Endothelial cell of umbilical vein (primary cell): Measurements from ENCODE around the gene DNAI7. TPM values are rescaled to one million over a fixed set of nuclear protein-coding genes. Genes with fewer than 3 reads are reported as not detected.

ENCODE experiments used
- BruUV-seq: library from RNA; stranded (reverse); fragments of 400-500 nt; replicated peaks from 2 replicates; lab custom pipeline; 2021; lab: Mats Ljungman, UMichigan
- CTCF ChIA-PET: fragments of 300-600, 350-600 bp; sonication (Branson Sonifier 250); formaldehyde crosslinking; loops from one replicate; lab custom pipeline; 2021; ENCODE audit warnings: antibody characterized with exemption, inconsistent platforms; lab: Charles Lee
- POLR2A ChIA-PET: fragments of 300-600, 350-600 bp; sonication (Branson Sonifier 250); formaldehyde crosslinking; loops from one replicate; lab custom pipeline; 2021; ENCODE audit warnings: antibody characterized with exemption, inconsistent platforms; lab: Charles Lee
- DNase-seq: peaks from one replicate; pipeline ENCODE4 v3.0.0-alpha.2; 2011; ENCODE audit warnings: low read depth, low spot score
- FAIRE-seq: peaks from 2 replicates; lab custom pipeline; 2011; peaks lifted over from hg19 to GRCh38; lab: Jason Lieb, UNC
- H2AFZ ChIP-seq: 2 replicates; pipeline ENCODE4 v1.6.0; 2012; ENCODE audit warnings: low read depth, low read length, control low read depth, inconsistent platforms
- H3K27ac ChIP-seq: 2 replicates; pipeline ENCODE4 v1.5.1; 2011; ENCODE audit warnings: low read depth, mild to moderate bottlenecking, control low read depth, low read length, moderate library complexity; ENCODE audit not compliant: insufficient read depth
- H3K27me3 ChIP-seq, 2 experiments: 2 replicates each; pipeline versions ENCODE4 v1.6.0 to v1.6.1; 2011; ENCODE audit warnings: low read length in 2 of 2, mixed read lengths in 1 of 2; ENCODE audit not compliant: control insufficient read depth in 2 of 2, insufficient read depth in 2 of 2
- H3K36me3 ChIP-seq, 2 experiments: 2 replicates in 1 of 2; 3 replicates in 1 of 2; pipeline ENCODE4 v1.5.1; 2011; ENCODE audit warnings: low read length in 2 of 2, mild to moderate bottlenecking in 1 of 2, moderate library complexity in 1 of 2; ENCODE audit not compliant: control insufficient read depth in 2 of 2, insufficient read depth in 2 of 2; ENCODE audit errors: extremely low read depth in 1 of 2
- H3K4me1 ChIP-seq: 3 replicates; pipeline ENCODE4 v1.5.1; 2011; ENCODE audit warnings: mild to moderate bottlenecking, low read length; ENCODE audit not compliant: control insufficient read depth, insufficient read depth; ENCODE audit errors: extremely low read depth
- H3K4me2 ChIP-seq: 2 replicates; pipeline ENCODE4 v1.6.1; 2011; ENCODE audit warnings: low read length, control low read depth, mixed read lengths; ENCODE audit not compliant: insufficient read depth
- H3K4me3 ChIP-seq, 3 experiments: fragments of 200-600 bp in 1 of 3; sonication (generic), shearing (Covaris generic) in 1 of 3; replicated peaks in 1 of 3; 2 replicates each; pipeline ENCODE4 v1.5.1; 2011 to 2016; ENCODE audit warnings: control low read depth in 3 of 3, low read length in 3 of 3, mild to moderate bottlenecking in 2 of 3, inconsistent platforms in 1 of 3, low read depth in 1 of 3, moderate library complexity in 1 of 3; ENCODE audit not compliant: insufficient read depth in 1 of 3
- H3K79me2 ChIP-seq: 2 replicates; pipeline ENCODE4 v1.6.0; 2012; ENCODE audit warnings: low read length, inconsistent platforms; ENCODE audit not compliant: control insufficient read depth, insufficient read depth
- H3K9ac ChIP-seq: replicated peaks from 2 replicates; pipeline ENCODE3; 2011; ENCODE audit warnings: low read length, control low read depth; ENCODE audit not compliant: insufficient read depth; ENCODE audit errors: extremely low read depth
- H3K9me1 ChIP-seq: replicated peaks from 3 replicates; pipeline ENCODE4 v1.6.0; 2011; ENCODE audit warnings: mild to moderate bottlenecking, low read length; ENCODE audit not compliant: control insufficient read depth, insufficient read depth; ENCODE audit errors: extremely low read depth
- H3K9me3 ChIP-seq: replicated peaks from 2 replicates; pipeline ENCODE4 v1.5.1; 2012; ENCODE audit warnings: low read length, inconsistent platforms; ENCODE audit not compliant: control insufficient read depth, insufficient read depth
- H4K20me1 ChIP-seq: replicated peaks from 2 replicates; pipeline ENCODE3; 2011; ENCODE audit warnings: mild to moderate bottlenecking, low read length; ENCODE audit not compliant: control insufficient read depth, insufficient read depth; ENCODE audit errors: extremely low read depth
- EZH2 ChIP-seq: IDR thresholded peaks from 2 replicates; pipeline ENCODE4 v1.6.1; 2012; ENCODE audit warnings: borderline replicate concordance, low read depth, mild to moderate bottlenecking, moderate library complexity, low read length, inconsistent platforms; ENCODE audit not compliant: severe bottlenecking
- FOS ChIP-seq: IDR thresholded peaks from 2 replicates; pipeline ENCODE4 v1.6.1; 2011; ENCODE audit warnings: mild to moderate bottlenecking, low read length, moderate library complexity, borderline replicate concordance; ENCODE audit not compliant: insufficient read depth
- GATA2 ChIP-seq: IDR thresholded peaks from 2 replicates; pipeline ENCODE4 v1.7.0; 2011; ENCODE audit warnings: low read depth, mild to moderate bottlenecking, moderate library complexity, mixed read lengths, low read length; ENCODE audit not compliant: insufficient read length, insufficient read depth
- JUN ChIP-seq: IDR thresholded peaks from 2 replicates; pipeline ENCODE4 v1.6.1; 2011; ENCODE audit warnings: borderline replicate concordance, low read depth; ENCODE audit not compliant: insufficient read length, insufficient read depth
- MYC ChIP-seq: IDR thresholded peaks from one replicate; pipeline ENCODE4 v1.6.1; 2011; ENCODE audit warnings: mild to moderate bottlenecking, low read depth, low read length
- POLR2A ChIP-seq: IDR thresholded peaks from 2 replicates; pipeline ENCODE4 v1.6.1; 2012; ENCODE audit warnings: low read depth, mild to moderate bottlenecking, control low read depth, low read length
- POLR2AphosphoS5 ChIP-seq: IDR thresholded peaks from 2 replicates; pipeline ENCODE4 v1.6.1; 2012; ENCODE audit warnings: low read depth, mild to moderate bottlenecking, control low read depth, low read length, moderate library complexity; ENCODE audit not compliant: insufficient read depth
- dilution Hi-C: fragments of 300-500 bp; cut with MboI; formaldehyde crosslinking; loops from one replicate; pipeline ENCODE4 v1.15.0; 2019; ENCODE audit warnings: low sequenced_read_pairs; ENCODE audit not compliant: extremely low pct_ligation_motif_present
- intact Hi-C: fragments of 100-400 bp; cut with micrococcal nuclease; formaldehyde crosslinking; loops from one replicate; pipeline ENCODE4 v1.10.0; 2022
- polyA plus RNA-seq, 4 experiments: library from polyadenylated mRNA; depleted of rRNA in 3 of 4; stranded (reverse) in 3 of 4; unstranded in 1 of 4; fragments of >200 nt; gene quantifications; 2 replicates each; pipeline versions ENCODE4 v1.2.1 to v1.2.3, GENCODE V29; 2011 to 2012; ENCODE audit warnings: missing spikeins in 1 of 4
- total RNA-seq: library from RNA; stranded (reverse); gene quantifications from 2 replicates; pipeline ENCODE4 v1.2.3, GENCODE V29; 2021
- TF ChIP-seq, protein P1 (sequence below), 2 donors: IDR thresholded peaks; 1 replicate in 1 of 2; 2 replicates in 1 of 2; pipeline ENCODE4 v1.5.1; 2011; ENCODE audit warnings: low read length in 2 of 2, mild to moderate bottlenecking in 2 of 2, moderate library complexity in 2 of 2, control low read depth in 1 of 2, inconsistent platforms in 1 of 2, low read depth in 1 of 2; ENCODE audit not compliant: insufficient read depth in 1 of 2; ENCODE audit errors: extremely low read depth in 1 of 2
- TF ChIP-seq, protein P2 (sequence below): IDR thresholded peaks from 2 replicates; pipeline ENCODE4 v1.6.1; 2011; ENCODE audit not compliant: insufficient read depth, insufficient read length

DNAI7 gene
- total and polyA plus RNA-seq, 2 donors (not counting 3 experiments of a cell fraction or from before 2014, with no cell fraction given): not detected

DNA sequence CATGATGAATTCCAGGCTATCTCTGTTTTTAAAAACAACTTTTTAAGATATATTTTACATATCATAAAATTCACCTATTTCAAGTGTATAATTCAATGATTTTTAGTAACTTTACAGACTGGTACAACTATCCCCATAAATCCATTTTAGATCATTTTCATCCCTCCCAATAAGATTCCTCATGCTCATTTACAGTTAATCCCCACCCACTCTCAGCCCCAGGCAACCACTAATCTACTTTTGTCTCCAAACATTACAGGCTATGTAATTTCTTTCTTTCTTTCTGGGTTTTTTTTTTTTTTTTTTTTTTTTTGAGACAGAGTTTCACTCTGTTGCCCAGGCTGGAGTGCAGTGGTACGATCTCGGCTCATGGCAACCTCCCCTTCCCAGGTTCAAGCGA lies 81.3 kb downstream of the DNAI7 start:
- Histone ChIP-seq H3K27ac (no peak overlapping the region), H3K9ac (no peak overlapping the region), H3K4me1 (no peaks in the 10 kb centered on the region), H3K4me3 (no peak overlapping the region), H3K27me3 (no peaks in the 10 kb centered on the region), H4K20me1 (no peaks in the 10 kb centered on the region), H3K9me3 (no peaks in the 10 kb centered on the region), H3K36me3 (no peaks in the 10 kb centered on the region), H3K4me2 (no peak overlapping the region), H3K79me2 (no peaks in the 10 kb centered on the region), H2AFZ (no peak overlapping the region), H3K9me1 (no peaks in the 10 kb centered on the region)
- POLR2A ChIA-PET: no interaction called here
- FAIRE-seq (no peak), DNase-seq (no peak)
- dilution Hi-C loops: no loop called here
- TF ChIP-seq FOS: no peak
- TF ChIP-seq JUN: no peak
- TF ChIP-seq POLR2A: no peak
- no peak for TF ChIP-seq POLR2AphosphoS5
- TF ChIP-seq, protein P1, sequence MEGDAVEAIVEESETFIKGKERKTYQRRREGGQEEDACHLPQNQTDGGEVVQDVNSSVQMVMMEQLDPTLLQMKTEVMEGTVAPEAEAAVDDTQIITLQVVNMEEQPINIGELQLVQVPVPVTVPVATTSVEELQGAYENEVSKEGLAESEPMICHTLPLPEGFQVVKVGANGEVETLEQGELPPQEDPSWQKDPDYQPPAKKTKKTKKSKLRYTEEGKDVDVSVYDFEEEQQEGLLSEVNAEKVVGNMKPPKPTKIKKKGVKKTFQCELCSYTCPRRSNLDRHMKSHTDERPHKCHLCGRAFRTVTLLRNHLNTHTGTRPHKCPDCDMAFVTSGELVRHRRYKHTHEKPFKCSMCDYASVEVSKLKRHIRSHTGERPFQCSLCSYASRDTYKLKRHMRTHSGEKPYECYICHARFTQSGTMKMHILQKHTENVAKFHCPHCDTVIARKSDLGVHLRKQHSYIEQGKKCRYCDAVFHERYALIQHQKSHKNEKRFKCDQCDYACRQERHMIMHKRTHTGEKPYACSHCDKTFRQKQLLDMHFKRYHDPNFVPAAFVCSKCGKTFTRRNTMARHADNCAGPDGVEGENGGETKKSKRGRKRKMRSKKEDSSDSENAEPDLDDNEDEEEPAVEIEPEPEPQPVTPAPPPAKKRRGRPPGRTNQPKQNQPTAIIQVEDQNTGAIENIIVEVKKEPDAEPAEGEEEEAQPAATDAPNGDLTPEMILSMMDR (IDR thresholded peaks at IDR 0.05; ENCODE audit: extremely low read depth in 1 of 2, insufficient read depth in 1 of 2, low read depth in 1 of 2, low read length in 2 of 2): no peak
- TF ChIP-seq MYC: no peak
- TF ChIP-seq, protein P2, sequence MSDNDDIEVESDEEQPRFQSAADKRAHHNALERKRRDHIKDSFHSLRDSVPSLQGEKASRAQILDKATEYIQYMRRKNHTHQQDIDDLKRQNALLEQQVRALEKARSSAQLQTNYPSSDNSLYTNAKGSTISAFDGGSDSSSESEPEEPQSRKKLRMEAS: no peak
- TF ChIP-seq EZH2: no peak
- TF ChIP-seq GATA2: no peak
- intact Hi-C loops: no loop called here
- CTCF ChIA-PET: no interaction called here
- no TSS peak for BruUV-seq
